ENCODE measurements around the gene HOXD4. TPM values are rescaled to one million over a fixed set of nuclear protein-coding genes. Genes with fewer than 3 reads are reported as not detected.

The HOXD4 gene
- total and polyA plus RNA-seq, 2 of the 4 experiments (the other 2 are of a cell fraction), result not detected

DNA sequence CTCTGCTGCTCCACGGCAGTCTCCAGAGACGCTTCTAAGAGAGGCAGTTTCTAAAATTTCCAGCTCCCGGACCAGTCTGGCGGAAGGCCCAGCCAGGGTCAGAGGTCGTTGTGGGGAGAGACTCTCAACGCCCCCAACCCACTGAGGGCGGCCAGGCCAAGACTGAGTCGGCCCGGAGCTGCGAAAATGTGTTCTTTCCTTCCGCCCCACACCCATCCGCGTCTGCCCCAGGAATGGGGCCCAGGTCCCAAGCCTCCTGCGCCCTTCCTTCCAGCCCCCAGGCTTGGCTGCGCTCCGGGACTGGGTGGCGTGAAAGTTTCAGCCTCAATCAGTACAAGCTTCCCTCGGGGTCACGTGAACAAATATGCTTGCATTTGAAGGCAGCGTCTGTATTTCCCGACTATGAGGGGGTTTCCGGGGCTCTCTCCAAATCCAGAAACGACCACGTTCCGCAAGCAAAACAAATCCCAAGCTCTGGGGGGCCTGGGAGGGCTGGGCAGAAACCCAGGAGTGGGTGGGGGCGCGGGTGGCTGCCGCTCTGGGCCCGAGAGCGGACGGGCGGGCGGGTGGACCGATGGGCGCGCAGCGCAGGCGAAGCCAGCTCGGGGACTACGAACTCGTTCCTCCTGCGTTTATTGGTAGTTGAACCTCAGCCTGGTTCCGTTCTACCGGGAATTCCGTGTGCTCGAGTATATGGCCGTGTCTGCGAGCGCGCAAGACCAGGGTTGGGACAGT is 9.1 kb downstream of the HOXD4 start:
- Histone ChIP-seq H3K56ac (ENCODE audit: extremely low read depth, insufficient read depth, low read length) (no peak overlapping the region), H2BK20ac (ENCODE audit: low read depth, low read length) (no peak overlapping the region), H4K5ac (ENCODE audit: low read depth, low read length) (no peak overlapping the region), H2AK5ac (ENCODE audit: low read depth, low read length) (no peak overlapping the region), H3K36me3 (ENCODE audit: control insufficient read depth, insufficient read depth, low read length) (no peaks in the 10 kb centered on the region), H3K4me3 (ENCODE audit: insufficient read depth, low read depth, low read length) (no peak overlapping the region), H3K9ac (ENCODE audit: low read depth, low read length) (no peak overlapping the region), H3K4me1 (ENCODE audit: control insufficient read depth, insufficient read depth, low read length) (no peaks in the 10 kb centered on the region), H3K23ac (ENCODE audit: low read depth, low read length) (no peak overlapping the region), H2AFZ (replicated peaks; ENCODE audit: low read length, poor library complexity) (peak overlapping the region; percentile 37), H3K27me3 (ENCODE audit: control insufficient read depth, insufficient read depth, low read length) (peaks cover 96% of the 10 kb centered on the region), H3K14ac (replicated peaks; ENCODE audit: low read depth, low read length) (no peak overlapping the region), H2BK5ac (ENCODE audit: low read depth, low read length, poor library complexity, severe bottlenecking) (no peak overlapping the region), H2AK9ac (replicated peaks; ENCODE audit: low read depth, low read length, poor library complexity) (peak overlapping the region; percentile 12), H4K20me1 (ENCODE audit: insufficient read depth, low read length) (no peaks in the 10 kb centered on the region), H3K4ac (ENCODE audit: low read depth, low read length) (no peak overlapping the region), H3K9me1 (ENCODE audit: insufficient read depth, low read length) (no peaks in the 10 kb centered on the region), H3K27ac (ENCODE audit: insufficient read depth, low read length) (no peak overlapping the region), H3K4me2 (ENCODE audit: low read depth, low read length) (no peak overlapping the region), H3K9me3 (ENCODE audit: control insufficient read depth, insufficient read depth, low read length) (peaks cover 21% of the 10 kb centered on the region), H2BK15ac (ENCODE audit: low read depth, low read length) (no peak overlapping the region), H3K79me1 (ENCODE audit: low read depth in 1 of 2, low read length in 2 of 2) (no peaks in the 10 kb centered on the region), H4K8ac (ENCODE audit: low read depth in 2 of 2, low read length in 2 of 2) (no peak overlapping the region), H4K91ac (ENCODE audit: insufficient read depth, low read depth, low read length) (no peak overlapping the region), H3K18ac (ENCODE audit: low read depth, low read length) (no peak overlapping the region), H2BK120ac (ENCODE audit: low read depth, low read length) (no peak overlapping the region)
- in situ Hi-C loops (cut with MboI; ENCODE audit: low sequenced_read_pairs), result no loop called here
- WGBS, 2 experiments (ENCODE audit: extremely low coverage in 2 of 2, insufficient read length in 1 of 2), result 4% methylated on average over 14 of the region's 50 CpGs; no CpG with 5 or more reads in 1 of the 2 experiments
- BruUV-seq (replicated peaks), result no TSS peak
- intact Hi-C loops (cut with micrococcal nuclease), result no loop called here
- CTCF ChIA-PET, result interaction anchor here (1.0 kb wide), 1 partner anchor 394 kb away, joined by 3 read pairs; no protein-coding TSS in a partner anchor
- dilution Hi-C loops (cut with HindIII; ENCODE audit: low sequenced_read_pairs, unreplicated experiment), result no loop called here
- TF ChIP-seq RAD21 (IDR thresholded peaks at IDR 0.05; ENCODE audit: low read length), result no peak
- no peak for TF ChIP-seq CEBPB (IDR thresholded peaks at IDR 0.05; ENCODE audit: low read depth, low read length)
- POLR2A ChIA-PET (ENCODE audit: unreplicated experiment), result no interaction called here
- ATAC-seq (ENCODE audit: low read depth) (no peak), DNase-seq (no peak)
